ENCODE data around the gene CTSE. TPM values are rescaled to one million over a fixed set of nuclear protein-coding genes. Genes with fewer than 3 reads are reported as not detected.
"Not testable (repeated sequence)": the region's sequence is repeated elsewhere in the genome, so short reads cannot be mapped to it uniquely, and the experiment has no call there.

The CTSE gene
- total and polyA plus RNA-seq, 9 of the 15 experiments (the other 6 are each of a cell fraction or from before 2014, with no cell fraction given), result 0.04 to 0.18 (median 0.09) TPM; not detected in 4

GRCh38 chr1:206055069-206055625 lies 31.5 kb upstream of the CTSE start:
- H3K9me3 ChIP-seq (replicated peaks; ENCODE audit: control insufficient read depth, insufficient read depth, low read depth, low read length); H3K9ac ChIP-seq (ENCODE audit: insufficient read depth in 1 of 2, low read depth in 2 of 2, low read length in 2 of 2); FAIRE-seq; H3K4me2 ChIP-seq (ENCODE audit: insufficient read depth, low read length); DNase-seq (ENCODE audit: extremely low read depth in 1 of 4, low spot score in 3 of 4); H3K4me3 ChIP-seq; H3K9me1 ChIP-seq (ENCODE audit: control insufficient read depth, insufficient read depth, low read length); BruUV-seq (replicated peaks); H3K36me3 ChIP-seq (ENCODE audit: control insufficient read depth, insufficient read depth, low read length); H3K27ac ChIP-seq (ENCODE audit: extremely low read depth, low read depth, low read length); H2AFZ ChIP-seq (ENCODE audit: low read depth, low read length); in situ Hi-C loops (cut with MboI); ATAC-seq; H3K4me1 ChIP-seq (replicated peaks in 1 of 2; ENCODE audit: control insufficient read depth in 2 of 2, insufficient read depth in 2 of 2, low read length in 2 of 2); intact Hi-C loops (cut with micrococcal nuclease); CTCF ChIA-PET (ENCODE audit: low intra/inter-chr PET ratio); H4K20me1 ChIP-seq (replicated peaks; ENCODE audit: control insufficient read depth, insufficient read depth, low read length); H3K79me2 ChIP-seq (ENCODE audit: control insufficient read depth, insufficient read depth, low read length): not testable (repeated sequence)
- TF ChIP-seq RNF2 (IDR thresholded peaks at IDR 0.05), result 0 out of 2 replicates have a peak, but pooled peaks have one; percentile 32
- POLR2A ChIA-PET, result interaction anchor here (0.6 to 1.3 kb wide), 3 partner anchors 9 to 707 kb away, joined by 3 to 6 read pairs (median 3); no protein-coding TSS in a partner anchor
- 15% methylated on average over 12 of the region's 12 CpGs for WGBS (ENCODE audit: insufficient coverage, low coverage, missing lambda C conversion rate)
- peaks cover 34 to 55% of the 10 kb centered on the region in 2 experiments; a peak in 4 of 5 replicates for H3K27me3 ChIP-seq (ENCODE audit: control insufficient read depth in 2 of 2, insufficient read depth in 2 of 2, low read length in 2 of 2)

DNA sequence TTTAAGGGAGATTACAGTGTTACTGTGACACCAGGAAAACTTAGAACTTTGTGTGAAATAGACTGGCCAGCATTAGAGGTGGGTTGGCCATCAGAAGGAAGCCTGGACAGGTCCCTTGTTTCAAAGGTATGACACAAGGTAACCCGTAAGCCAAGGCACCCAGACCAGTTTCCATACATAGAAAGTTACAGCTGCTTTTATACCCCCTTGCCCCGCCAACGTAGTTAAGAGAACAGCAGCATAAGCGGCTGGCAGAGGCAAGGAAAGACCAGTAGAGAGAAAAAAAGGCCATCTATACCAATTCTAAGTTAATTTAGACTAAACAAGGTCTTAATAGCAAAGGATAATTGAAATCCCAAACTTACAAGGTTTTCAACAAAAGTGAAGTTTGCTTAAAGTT lies 29.9 kb upstream of the CTSE start:
- H2AFZ ChIP-seq (ENCODE audit: low read depth, low read length); in situ Hi-C loops (cut with MboI); H3K79me2 ChIP-seq (ENCODE audit: control insufficient read depth, insufficient read depth, low read length); H3K9me1 ChIP-seq (ENCODE audit: control insufficient read depth, insufficient read depth, low read length); H3K4me3 ChIP-seq; ATAC-seq; FAIRE-seq; POLR2A ChIA-PET; H3K27ac ChIP-seq (ENCODE audit: extremely low read depth, low read depth, low read length); DNase-seq (ENCODE audit: extremely low read depth in 1 of 4, low spot score in 3 of 4); H3K4me2 ChIP-seq (ENCODE audit: insufficient read depth, low read length); H3K9ac ChIP-seq (ENCODE audit: insufficient read depth in 1 of 2, low read depth in 2 of 2, low read length in 2 of 2); intact Hi-C loops (cut with micrococcal nuclease); BruUV-seq (replicated peaks); H3K4me1 ChIP-seq (replicated peaks in 1 of 2; ENCODE audit: control insufficient read depth in 2 of 2, insufficient read depth in 2 of 2, low read length in 2 of 2); H3K36me3 ChIP-seq (ENCODE audit: control insufficient read depth, insufficient read depth, low read length); H4K20me1 ChIP-seq (replicated peaks; ENCODE audit: control insufficient read depth, insufficient read depth, low read length); H3K9me3 ChIP-seq (replicated peaks; ENCODE audit: control insufficient read depth, insufficient read depth, low read depth, low read length); CTCF ChIA-PET (ENCODE audit: low intra/inter-chr PET ratio): not testable (repeated sequence)
- 3% methylated on average over 4 of the region's 4 CpGs for WGBS (ENCODE audit: insufficient coverage, low coverage, missing lambda C conversion rate)
- peaks cover 31 to 45% of the 10 kb centered on the region in 2 experiments for H3K27me3 ChIP-seq (ENCODE audit: control insufficient read depth in 2 of 2, insufficient read depth in 2 of 2, low read length in 2 of 2)
